IPS-11a (cell line): ENCODE measurements around the gene ZNF439.
"Not testable (repeated sequence)": the region's sequence is repeated elsewhere in the genome, so short reads cannot be mapped to it uniquely, and the experiment has no call there.

Source experiments
- H3K4me3 ChIP-seq: one replicate; pipeline ENCODE4 v1.5.1; 2013; ENCODE audit warnings: low read depth, low read length, control low read depth

ZNF439 gene

DNA sequence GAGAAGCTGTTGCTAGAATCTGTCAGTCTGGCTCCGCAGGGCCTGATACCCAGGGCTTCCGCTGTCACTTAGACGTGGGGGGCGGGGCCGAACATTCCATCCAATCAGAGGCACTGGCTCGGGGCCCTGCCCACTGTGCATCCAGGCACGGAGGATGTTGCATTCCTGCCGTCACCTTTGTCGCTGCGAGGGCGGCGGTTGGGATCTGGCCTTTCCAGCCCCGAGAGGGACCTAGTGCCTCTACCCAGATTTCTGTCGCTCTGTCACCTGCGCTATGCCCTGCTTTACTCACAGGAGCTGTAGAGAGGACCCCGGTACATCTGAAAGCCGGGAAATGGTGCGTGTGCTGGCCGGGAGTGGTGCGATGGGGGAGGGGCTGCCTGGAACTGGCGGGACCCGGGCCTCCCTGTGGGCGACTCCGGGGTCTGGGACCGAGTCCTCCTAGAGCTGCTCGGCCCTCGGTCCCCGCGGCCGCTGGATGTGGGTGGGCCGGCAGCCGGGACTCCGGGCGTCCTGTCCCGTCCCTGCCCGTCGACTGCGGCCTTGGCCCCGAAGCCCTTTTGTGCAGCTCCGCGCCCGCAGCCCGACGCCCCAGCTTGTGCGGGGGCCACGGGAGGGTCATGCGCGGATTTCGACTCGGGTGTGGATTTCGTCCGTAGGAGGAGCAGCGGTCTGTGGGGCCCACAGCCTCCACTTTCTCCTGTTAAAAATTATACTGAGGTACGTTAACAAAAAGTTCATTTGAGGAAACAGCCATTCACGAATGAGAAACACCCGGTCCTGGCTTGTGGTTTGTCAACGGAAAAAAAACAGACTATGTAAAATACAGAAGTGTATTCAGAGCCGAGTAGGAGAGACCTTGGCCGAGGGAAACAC, at the start of gene ZNF439:
Gene ZNF439, plus strand, starts transcription at position 133 of the 876 bp plus-strand sequence. Its CDS starts 142 bp downstream, at position 275.
- peak within 1 kb of the TSS; percentile 24 for H3K4me3 ChIP-seq

DNA sequence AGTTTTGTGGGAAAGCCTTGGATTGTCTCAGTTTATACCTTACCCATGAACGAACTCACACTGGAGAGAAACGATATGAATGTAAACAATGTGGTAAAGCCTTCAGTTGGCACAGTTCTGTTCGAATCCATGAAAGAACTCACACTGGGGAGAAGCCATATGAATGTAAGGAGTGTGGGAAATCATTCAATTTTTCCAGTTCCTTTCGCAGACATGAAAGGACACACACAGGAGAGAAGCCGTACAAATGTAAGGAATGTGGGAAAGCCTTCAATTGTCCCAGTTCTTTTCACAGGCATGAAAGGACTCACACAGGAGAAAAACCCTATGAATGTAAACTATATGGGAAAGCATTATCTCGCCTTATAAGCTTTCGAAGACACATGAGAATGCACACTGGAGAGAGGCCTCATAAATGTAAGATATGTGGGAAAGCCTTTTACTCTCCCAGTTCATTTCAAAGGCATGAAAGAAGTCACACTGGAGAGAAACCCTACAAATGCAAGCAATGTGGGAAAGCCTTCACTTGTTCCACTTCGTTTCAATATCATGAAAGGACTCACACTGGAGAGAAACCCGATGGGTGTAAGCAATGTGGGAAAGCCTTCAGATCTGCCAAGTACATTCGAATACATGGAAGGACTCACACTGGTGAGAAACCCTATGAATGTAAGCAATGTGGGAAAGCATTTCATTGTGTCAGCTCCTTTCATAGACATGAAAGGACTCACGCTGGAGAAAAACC, 42.0 kb upstream of the ZNF439 start:
- no peak overlapping the region for H3K4me3 ChIP-seq

DNA sequence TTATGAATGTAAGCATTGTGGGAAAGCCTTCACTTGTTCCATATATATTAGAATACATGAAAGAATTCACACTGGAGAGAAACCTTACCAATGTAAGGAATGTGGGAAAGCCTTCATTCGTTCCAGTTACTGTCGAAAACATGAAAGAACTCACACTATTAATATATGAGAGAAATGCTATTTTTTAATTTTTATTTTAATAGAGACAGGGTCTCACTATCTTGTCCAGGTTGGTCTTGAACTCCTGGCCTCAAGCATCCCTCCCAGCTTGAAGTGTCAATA, 41.5 kb upstream of the ZNF439 start:
- H3K4me3 ChIP-seq = no peak overlapping the region

DNA sequence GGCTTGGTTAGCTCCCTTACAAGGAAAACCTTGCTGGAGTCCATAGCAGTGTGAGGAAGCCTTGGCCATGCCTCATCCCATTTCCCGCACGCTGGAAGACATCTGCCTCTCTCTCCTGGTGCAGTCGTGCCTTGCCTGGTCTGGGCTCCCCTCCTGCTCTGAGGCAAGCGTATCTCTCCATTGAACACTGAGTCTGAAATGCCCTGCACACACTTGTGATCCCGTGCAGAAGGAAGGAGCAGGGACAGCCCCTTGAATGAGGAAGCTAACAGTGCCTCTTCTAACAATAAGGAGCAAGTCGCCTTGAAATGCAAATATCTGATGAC, 34.9 kb upstream of the ZNF439 start:
- H3K4me3 ChIP-seq = peak overlapping the region; percentile 79

DNA sequence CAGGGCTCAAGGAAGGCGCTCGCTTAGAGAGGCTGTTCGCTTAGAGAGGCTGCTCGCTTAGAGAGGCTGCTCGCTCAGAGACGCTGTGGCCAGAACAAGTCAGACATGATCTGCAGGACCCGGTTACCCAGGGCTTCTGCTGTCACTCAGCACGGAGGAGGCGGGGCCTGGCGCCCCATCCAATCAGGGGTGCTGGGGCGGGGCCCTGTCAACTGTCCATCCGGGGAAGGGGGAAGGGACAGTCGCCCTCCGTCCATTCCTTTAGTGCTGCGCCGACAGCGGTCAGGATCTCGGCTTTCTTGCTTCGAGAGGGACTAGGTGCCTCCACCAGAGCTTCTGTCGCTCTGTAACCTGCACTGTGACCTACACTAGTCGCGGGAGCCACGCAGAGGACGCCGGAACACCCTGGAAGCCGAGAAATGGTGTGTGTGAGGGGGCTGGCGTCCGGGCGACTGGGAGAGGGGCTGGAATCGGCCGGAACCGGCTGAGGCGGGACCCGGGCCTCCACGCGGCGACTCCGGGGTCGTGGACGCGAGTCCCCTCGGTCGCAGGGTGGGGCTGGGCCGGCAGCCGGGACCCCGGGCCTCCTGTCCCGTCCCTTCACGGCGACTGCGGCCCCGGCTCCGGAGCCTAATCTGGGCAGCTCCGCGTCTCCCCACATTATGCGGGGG, 34.4 kb upstream of the ZNF439 start, which contains the start of gene ZNF440:
Gene ZNF440, plus strand, starts transcription at position 245 of the 671 bp plus-strand sequence. Its CDS starts 175 bp downstream, at position 420.
- peak within 1 kb of the TSS; percentile 79 for H3K4me3 ChIP-seq

DNA sequence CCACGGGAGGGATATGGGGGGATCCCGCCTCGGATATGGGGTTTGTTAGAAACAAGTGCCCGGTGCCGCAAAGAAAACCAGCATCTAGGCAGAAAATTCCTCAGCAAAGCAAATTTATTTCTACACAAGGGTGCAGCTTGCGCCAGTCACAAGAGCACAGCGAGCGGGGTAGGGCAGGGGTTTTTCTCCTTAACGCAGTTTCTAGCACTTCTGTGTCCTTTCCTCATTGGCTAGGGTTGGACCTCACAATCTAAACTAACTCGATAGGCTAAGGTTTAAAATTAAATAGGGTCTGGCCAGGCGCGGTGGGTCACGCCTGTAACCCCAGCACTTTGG, 33.9 kb upstream of the ZNF439 start:
- peak overlapping the region; percentile 79 for H3K4me3 ChIP-seq

DNA sequence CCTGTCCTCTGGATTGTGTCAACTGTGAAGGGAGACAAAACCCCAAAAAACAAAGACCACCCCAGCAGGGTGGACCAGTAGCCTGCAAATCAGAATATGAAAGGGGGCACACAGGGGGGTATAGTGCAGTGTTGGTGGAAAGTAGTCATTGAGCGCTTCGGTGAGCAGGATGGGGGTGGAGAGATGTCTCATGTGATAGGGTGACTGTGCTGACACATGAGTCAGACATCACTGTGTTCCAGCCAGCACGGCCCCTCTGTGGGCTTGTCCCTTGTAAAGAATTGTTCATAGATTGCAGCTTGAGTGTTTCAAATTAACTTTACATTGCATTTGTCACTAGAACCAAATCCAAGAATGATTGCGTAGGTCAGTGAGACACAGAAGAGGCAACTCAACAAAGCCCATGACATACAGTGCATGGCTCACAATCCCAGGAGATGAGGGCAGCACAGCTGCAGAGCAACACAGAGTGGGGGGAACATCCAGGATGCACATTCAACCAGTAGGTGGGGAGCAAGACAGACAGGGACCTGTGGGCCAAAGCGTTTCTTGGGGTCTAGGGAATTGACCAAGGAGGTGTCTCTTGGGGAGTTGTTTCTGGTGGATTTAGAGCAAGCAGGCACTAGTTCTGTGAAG, 26.9 kb upstream of the ZNF439 start:
- no peak overlapping the region for H3K4me3 ChIP-seq

DNA sequence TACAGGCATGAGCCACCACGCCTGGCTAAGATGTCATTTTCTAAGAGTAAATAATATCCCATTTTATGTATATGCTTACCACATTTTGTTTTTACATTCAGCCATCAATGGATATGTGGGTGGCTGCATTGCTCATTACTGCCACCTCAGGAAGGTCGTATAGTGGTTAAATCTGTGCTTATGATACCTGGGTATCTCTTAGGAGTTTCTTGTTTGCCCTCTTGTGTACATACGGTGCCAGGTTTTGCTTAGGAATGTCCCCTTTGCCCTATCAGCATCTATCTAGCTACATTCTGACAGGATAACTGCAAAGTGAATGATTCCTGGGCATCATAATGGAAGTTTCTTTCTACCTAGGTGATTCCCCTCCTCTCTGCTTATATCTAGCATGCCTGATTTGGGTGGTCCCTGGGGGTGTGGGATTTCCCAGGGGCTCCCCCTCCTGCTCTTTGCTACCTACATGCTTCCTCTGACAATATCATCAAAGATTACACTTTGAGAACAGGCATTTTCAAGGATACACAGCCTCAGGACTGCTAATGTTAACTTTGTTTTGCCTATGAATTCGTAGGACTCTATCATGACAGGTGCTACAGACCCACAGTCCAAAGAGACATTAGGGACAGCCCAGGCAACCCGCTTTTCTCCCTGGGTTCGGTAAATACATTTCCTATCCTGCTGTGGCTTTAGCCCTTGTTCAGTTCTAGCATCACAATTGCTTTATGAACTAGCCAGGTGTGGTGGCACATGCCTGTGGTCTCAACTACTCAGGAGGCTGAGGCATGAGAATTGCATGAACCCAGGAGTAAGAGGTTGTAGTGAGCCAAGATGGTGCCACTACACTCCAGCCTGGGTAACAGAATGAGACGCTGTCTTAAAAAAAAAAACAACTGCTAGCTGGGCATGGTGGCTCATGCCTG, 19.3 kb upstream of the ZNF439 start:
- H3K4me3 ChIP-seq = not testable (repeated sequence)

DNA sequence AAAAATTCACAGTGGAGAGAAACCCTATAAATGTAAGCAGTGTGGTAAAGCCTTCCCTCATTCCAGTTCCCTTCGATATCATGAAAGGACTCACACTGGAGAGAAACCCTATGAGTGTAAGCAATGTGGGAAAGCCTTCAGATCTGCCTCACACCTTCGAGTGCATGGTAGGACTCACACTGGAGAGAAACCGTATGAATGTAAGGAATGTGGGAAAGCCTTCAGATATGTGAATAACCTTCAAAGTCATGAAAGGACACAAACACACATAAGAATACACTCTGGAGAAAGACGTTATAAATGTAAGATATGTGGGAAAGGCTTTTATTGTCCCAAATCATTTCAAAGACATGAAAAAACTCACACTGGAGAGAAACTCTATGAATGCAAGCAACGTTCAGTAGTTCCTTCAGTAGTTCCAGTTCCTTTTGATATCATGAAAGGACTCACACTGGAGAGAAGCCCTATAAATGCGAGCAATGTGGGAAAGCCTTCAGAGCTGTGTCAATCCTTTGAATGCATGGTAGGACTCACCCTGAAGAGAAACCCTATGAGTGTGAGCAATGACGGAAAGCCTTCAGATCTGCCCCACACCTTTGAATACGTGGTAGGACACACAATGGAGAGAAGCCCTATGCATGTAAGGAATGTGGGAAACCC, 16.1 kb upstream of the ZNF439 start:
- no peak overlapping the region for H3K4me3 ChIP-seq

DNA sequence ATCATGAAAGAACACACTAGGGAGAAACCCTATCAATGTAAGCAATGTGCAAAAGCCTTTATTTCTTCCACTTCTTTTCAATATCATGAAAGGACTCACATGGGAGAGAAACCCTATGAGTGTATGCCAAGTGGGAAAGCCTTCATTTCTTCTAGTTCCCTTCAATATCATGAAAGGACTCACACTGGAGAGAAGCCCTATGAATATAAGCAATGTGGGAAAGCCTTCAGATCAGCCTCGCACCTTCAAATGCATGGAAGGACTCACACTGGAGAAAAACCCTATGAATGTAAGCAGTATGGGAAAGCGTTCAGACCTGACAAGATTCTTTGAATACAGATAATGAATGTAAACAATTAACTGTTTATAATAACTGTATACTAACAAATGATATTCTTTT, 15.0 kb upstream of the ZNF439 start:
- H3K4me3 ChIP-seq = no peak overlapping the region

DNA sequence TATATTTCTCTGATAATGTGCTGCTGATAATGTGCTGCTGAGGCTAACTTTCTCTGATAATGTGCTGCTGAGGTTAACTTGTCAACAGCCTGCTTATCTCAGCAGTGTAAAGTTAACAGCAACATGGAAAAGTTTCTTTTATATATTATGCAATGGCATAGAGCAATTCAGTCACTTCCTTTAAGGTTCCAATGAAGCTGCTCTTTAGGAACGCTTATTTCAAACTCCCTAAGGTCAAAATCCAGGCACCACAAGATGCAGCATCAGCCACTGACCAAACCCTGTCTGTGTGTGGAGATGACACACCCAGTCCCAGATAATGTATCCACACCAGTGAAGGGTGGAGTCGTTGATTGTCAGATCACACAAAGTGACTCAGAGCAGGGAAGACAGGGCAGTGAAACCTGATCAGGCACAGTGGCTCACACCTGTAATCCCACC, 12.9 kb upstream of the ZNF439 start:
- not testable (repeated sequence) for H3K4me3 ChIP-seq

DNA sequence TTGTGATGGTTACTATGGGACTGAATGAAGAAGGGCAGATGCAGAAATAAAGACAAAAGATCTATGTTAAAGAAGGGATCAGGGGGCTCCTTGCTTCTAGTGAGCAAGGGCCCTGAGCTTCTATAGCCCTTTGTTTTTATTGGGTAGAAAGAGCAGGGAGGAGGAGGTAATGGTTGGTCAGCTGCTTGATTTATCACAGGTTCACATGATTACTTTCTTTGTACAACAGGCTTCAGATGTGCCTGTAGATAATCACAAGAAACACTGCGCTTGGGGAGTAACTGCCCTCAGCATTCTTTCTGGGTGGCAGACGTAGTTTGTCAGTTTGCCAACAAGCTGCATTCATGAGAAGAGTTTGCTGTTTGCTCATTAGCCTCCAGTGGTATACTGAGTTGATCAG, 4.8 kb upstream of the ZNF439 start:
- no peak overlapping the region for H3K4me3 ChIP-seq

DNA sequence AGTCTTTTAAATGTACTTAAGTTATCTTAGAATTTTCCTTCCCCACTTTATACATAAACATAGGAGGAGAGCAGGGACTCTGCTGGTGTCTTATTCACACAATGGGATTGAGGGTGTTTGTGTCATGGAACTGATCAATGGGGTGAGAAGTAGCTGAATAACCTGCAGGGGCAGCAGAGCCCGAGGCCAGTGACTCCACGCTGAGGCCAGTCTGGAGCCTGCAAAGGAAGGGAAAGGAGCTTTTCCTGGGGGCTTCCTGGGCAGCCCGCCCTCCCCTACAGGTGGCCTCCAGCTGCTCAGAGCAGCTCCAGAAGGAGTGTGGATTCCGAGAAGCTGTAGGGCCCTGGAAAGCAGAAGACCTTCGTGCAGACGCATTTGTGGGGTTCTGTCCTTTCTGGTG, 911 bp upstream of the ZNF439 start:
- H3K4me3 ChIP-seq = not testable (repeated sequence)

DNA sequence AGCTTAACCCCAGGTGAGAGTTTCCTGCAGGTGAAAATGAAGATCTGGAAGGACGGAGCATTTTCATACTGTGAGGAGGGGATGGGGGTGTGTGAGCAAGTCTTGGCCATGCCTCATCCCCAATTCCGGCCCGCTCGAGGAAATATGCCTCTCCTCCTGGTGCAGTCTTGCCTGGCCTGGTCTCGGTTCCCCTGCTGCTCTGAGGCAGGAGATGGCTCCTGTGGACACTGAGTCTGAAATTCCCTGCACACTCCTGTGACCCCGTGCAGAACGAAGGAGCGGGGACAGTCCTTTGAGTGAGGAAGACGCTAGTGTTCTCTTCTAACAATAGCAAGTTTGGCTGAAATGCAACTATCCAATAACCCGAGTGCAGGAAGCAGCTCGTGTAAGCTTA, 329 bp upstream of the ZNF439 start:
- no peak overlapping the region for H3K4me3 ChIP-seq

DNA sequence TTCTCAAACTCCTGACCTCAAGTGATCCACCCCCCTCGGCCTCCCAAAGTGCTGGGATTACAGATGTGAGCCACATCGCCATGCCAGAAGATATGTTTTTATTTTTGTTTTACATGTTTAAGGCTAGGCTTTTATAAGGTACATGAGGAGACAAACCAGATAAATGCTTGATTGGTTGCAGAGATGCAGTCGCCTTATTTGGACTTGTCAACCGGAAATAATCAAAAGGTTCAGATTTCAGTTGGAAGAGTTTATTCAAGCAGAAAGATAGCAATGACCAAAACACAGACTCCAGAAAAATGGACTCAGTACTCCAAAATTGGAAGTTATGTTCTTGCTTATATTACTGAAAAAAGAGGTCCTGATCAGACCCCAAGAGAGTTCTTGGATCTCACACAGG, 1.8 kb downstream of the ZNF439 start:
- H3K4me3 ChIP-seq = not testable (repeated sequence)

DNA sequence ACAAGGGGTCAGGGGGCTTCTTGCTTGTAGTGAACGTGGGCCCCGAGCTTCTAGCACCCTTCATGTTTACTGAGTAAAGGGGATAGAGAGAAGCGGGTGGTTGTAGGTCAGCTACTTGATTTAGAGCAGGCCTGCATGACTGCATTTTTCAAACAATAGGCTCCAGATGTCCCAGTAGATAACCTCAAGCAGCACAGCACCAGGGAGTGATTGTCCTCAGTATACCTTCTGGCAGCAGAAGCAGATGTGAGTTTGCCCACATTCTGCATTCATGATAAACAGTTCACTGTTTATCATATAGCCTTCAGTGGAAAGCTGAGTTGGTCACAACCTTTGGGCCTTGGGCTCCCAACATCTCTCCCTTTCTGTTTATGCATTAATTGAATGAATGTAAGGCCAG, 4.8 kb downstream of the ZNF439 start:
- no peak overlapping the region for H3K4me3 ChIP-seq

DNA sequence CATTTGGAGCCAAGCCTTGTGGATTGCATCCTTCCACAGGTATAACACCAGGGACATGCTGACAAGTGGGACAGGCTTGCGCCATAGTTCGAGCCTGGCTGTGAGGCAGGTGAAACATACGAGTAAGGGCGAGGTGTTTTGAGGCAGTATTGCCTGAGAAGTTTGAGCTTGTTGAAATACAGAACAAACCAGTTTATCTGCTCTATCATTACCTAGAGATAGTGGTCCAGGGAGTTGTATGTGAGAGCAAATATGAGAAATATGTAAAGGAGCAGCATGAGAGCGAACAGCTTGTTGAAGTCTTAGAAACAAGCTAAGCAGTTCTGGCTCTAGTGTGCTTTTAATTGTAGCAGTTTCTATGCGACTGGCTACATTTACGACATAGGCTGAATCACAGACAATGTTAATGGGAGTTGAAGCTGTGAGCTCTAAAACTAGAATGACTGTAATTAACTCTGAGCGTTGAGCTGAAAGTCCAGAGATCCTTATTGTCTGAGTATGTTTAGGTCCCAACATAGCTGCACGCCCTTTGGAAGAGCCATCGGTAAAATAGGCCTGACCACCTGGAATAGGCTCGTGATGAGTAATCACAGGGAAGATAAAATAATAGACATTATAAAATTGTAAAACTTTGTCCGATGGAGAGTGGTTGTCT, 8.2 kb downstream of the ZNF439 start:
- no peak overlapping the region for H3K4me3 ChIP-seq

DNA sequence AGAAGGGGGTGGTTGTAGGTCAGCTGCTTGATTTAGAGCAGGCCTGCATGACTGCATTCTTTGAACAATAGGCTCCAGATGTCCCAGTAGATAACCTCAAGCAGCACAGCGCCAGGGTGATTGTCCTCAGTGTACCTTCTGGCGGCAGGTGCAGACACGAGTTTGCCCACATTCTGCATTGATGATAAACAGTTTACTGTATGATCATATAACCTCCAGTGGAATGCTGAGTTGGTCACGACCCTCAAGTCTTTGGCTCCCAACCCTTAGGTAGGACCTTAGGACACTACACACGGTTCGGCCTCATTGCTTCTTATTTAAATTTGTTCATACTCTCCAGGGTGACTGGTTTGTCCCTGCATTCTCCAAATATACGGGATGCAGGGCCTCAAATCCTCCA, 12.2 kb downstream of the ZNF439 start:
- no peak overlapping the region for H3K4me3 ChIP-seq

DNA sequence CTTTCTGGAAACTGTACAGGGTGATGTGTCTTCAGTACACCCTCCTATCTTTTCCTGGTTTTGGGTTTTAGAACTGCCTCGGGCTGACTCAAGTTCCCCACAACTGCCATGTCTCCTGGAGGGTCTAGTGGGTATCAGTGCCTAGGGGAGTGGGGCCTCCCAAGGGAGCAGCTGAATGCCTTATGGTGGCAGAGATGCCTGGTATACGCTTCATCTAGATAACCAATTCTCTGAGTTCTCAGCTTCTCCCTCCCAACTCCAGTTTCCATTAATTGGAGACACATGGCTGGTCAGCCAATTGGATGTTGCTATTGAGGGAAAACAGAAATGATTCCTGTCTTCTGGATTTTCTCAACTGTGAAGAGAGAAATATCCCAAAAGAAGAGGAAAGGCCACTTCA, 12.8 kb downstream of the ZNF439 start:
- H3K4me3 ChIP-seq = no peak overlapping the region
